ENCODE measurements around the gene DNAH6.
"Not testable (repeated sequence)": the region's sequence is repeated elsewhere in the genome, so short reads cannot be mapped to it uniquely, and the experiment has no call there.

DNAH6 gene

GRCh38 chr2:84768840-84769239 lies 252.5 kb downstream of the DNAH6 start:
- no peak for DNase-seq

GRCh38 chr2:84770280-84770679 lies 254.0 kb downstream of the DNAH6 start:
- DNase-seq, result no peak

GRCh38 chr2:84771251-84771650 lies 255.0 kb downstream of the DNAH6 start:
- no peak for DNase-seq

GRCh38 chr2:84773562-84773961 lies 257.3 kb downstream of the DNAH6 start:
- DNase-seq, result not testable (repeated sequence)

- DNase-seq, result no peak
Measured at GRCh38 chr2:84776011-84776410, 259.7 kb downstream of the DNAH6 start.

- DNase-seq, result no peak
Measured at GRCh38 chr2:84778911-84779690, 262.8 kb downstream of the DNAH6 start.

- no peak for DNase-seq
Measured at GRCh38 chr2:84779781-84780180, 263.5 kb downstream of the DNAH6 start.

GRCh38 chr2:84781942-84782716 lies 265.8 kb downstream of the DNAH6 start:
- DNase-seq, result no peak

- no peak for DNase-seq
Measured at GRCh38 chr2:84782717-84783442, 266.6 kb downstream of the DNAH6 start.

- no peak for DNase-seq
Measured at GRCh38 chr2:84785950-84786349, 269.7 kb downstream of the DNAH6 start.

GRCh38 chr2:84786601-84787000 lies 270.3 kb downstream of the DNAH6 start:
- DNase-seq, result no peak

GRCh38 chr2:84788027-84788426 lies 271.7 kb downstream of the DNAH6 start:
- DNase-seq, result no peak

- no peak for DNase-seq
Measured at GRCh38 chr2:84788498-84788897, 272.2 kb downstream of the DNAH6 start.

GRCh38 chr2:84792856-84793522 lies 276.7 kb downstream of the DNAH6 start:
- DNase-seq, result no peak

- DNase-seq, result no peak
Measured at GRCh38 chr2:84793641-84794040, 277.3 kb downstream of the DNAH6 start.

GRCh38 chr2:84796798-84797197 lies 280.5 kb downstream of the DNAH6 start:
- no peak for DNase-seq

GRCh38 chr2:84797271-84797670 lies 281.0 kb downstream of the DNAH6 start:
- no peak for DNase-seq

GRCh38 chr2:84799772-84800171 lies 283.5 kb downstream of the DNAH6 start:
- DNase-seq, result no peak

- no peak for DNase-seq
Measured at GRCh38 chr2:84800194-84800805, 284.0 kb downstream of the DNAH6 start.

GRCh38 chr2:84801811-84802210 lies 285.5 kb downstream of the DNAH6 start:
- no peak for DNase-seq

- no peak for DNase-seq
Measured at GRCh38 chr2:84805250-84805958, 289.1 kb downstream of the DNAH6 start.

- DNase-seq, result no peak
Measured at GRCh38 chr2:84807063-84807485, 290.8 kb downstream of the DNAH6 start.

Measured in NCI-H2171 (cell line).